H1 (cell line): ENCODE measurements around the gene FAM227B.

Experiments
- CREB1 ChIP-seq: IDR thresholded peaks from 2 replicates; pipeline ENCODE4 v1.6.1; 2012; ENCODE audit warnings: inconsistent platforms
- EP300 ChIP-seq, 2 experiments: IDR thresholded peaks; 1 replicate in 1 of 2; 2 replicates in 1 of 2; pipeline ENCODE4 v1.6.1; 2011 to 2012; ENCODE audit warnings: low read depth in 2 of 2, low read length in 2 of 2, mild to moderate bottlenecking in 2 of 2, borderline replicate concordance in 1 of 2, inconsistent platforms in 1 of 2, moderate library complexity in 1 of 2
- HDAC2 ChIP-seq, 2 experiments: fragments of 300-600 bp in 1 of 2; sonication (generic) in 1 of 2; IDR thresholded peaks; 2 replicates each; pipeline ENCODE4 v1.6.1; 2011 to 2012; ENCODE audit warnings: low read depth in 2 of 2, low read length in 2 of 2, mild to moderate bottlenecking in 2 of 2, moderate library complexity in 2 of 2, borderline replicate concordance in 1 of 2, inconsistent platforms in 1 of 2
- JUN ChIP-seq: IDR thresholded peaks from 2 replicates; pipeline ENCODE4 v1.6.1; 2011; ENCODE audit warnings: low read depth, mild to moderate bottlenecking, improper control_type of control experiment, low read length
- JUND ChIP-seq: IDR thresholded peaks from 2 replicates; pipeline ENCODE4 v1.6.1; 2011; ENCODE audit warnings: mild to moderate bottlenecking, improper control_type of control experiment, low read length
- POLR2A ChIP-seq, 2 experiments: IDR thresholded peaks; 1 replicate in 1 of 2; 2 replicates in 1 of 2; pipeline ENCODE4 v1.6.1; 2011; ENCODE audit warnings: low read depth in 2 of 2, low read length in 2 of 2, mild to moderate bottlenecking in 2 of 2; ENCODE audit errors: control extremely low read depth in 1 of 2
- SIN3A ChIP-seq, 2 experiments: IDR thresholded peaks in 1 of 2; conservative IDR thresholded peaks in 1 of 2; 2 replicates each; pipeline ENCODE4 v1.6.1; 2011 to 2012; ENCODE audit warnings: low read length in 2 of 2, improper control_type of control experiment in 1 of 2, low read depth in 1 of 2, mild to moderate bottlenecking in 1 of 2
- SRF ChIP-seq: IDR thresholded peaks from 2 replicates; pipeline ENCODE4 v1.6.1; 2011; ENCODE audit warnings: mild to moderate bottlenecking, low read depth, low read length, moderate library complexity
- TAF1 ChIP-seq: IDR thresholded peaks from 2 replicates; pipeline ENCODE4 v1.6.1; 2011; ENCODE audit warnings: mild to moderate bottlenecking, low read depth, low read length
- TF ChIP-seq, protein P1 (sequence below), 3 experiments: IDR thresholded peaks; 1 replicate in 2 of 3; 2 replicates in 1 of 3; pipeline versions ENCODE4 v1.5.1 to v1.6.1; 2011; ENCODE audit warnings: low read length in 3 of 3, mild to moderate bottlenecking in 3 of 3, inconsistent platforms in 2 of 3, low read depth in 1 of 3, moderate library complexity in 1 of 3; ENCODE audit not compliant: insufficient read depth in 1 of 3; ENCODE audit errors: control extremely low read depth in 1 of 3

GRCh38 chr15:49415638-49416037 is 205.0 kb downstream of the FAM227B start:
- TF ChIP-seq, protein P1, sequence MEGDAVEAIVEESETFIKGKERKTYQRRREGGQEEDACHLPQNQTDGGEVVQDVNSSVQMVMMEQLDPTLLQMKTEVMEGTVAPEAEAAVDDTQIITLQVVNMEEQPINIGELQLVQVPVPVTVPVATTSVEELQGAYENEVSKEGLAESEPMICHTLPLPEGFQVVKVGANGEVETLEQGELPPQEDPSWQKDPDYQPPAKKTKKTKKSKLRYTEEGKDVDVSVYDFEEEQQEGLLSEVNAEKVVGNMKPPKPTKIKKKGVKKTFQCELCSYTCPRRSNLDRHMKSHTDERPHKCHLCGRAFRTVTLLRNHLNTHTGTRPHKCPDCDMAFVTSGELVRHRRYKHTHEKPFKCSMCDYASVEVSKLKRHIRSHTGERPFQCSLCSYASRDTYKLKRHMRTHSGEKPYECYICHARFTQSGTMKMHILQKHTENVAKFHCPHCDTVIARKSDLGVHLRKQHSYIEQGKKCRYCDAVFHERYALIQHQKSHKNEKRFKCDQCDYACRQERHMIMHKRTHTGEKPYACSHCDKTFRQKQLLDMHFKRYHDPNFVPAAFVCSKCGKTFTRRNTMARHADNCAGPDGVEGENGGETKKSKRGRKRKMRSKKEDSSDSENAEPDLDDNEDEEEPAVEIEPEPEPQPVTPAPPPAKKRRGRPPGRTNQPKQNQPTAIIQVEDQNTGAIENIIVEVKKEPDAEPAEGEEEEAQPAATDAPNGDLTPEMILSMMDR (IDR thresholded peaks at IDR 0.05; ENCODE audit: control extremely low read depth in 1 of 3, insufficient read depth in 1 of 3, low read depth in 1 of 3, low read length in 3 of 3): no peak
- no peak for TF ChIP-seq HDAC2 (IDR thresholded peaks at IDR 0.05; ENCODE audit: borderline replicate concordance in 1 of 2, low read depth in 2 of 2, low read length in 2 of 2)
- TF ChIP-seq CREB1: no peak
- TF ChIP-seq JUN: no peak
- no peak for TF ChIP-seq SRF
- no peak for TF ChIP-seq POLR2A (IDR thresholded peaks at IDR 0.05; ENCODE audit: control extremely low read depth in 1 of 2, low read depth in 2 of 2, low read length in 2 of 2)
- no peak for TF ChIP-seq JUND
- TF ChIP-seq TAF1: no peak
- no peak for TF ChIP-seq EP300 (IDR thresholded peaks at IDR 0.05; ENCODE audit: borderline replicate concordance in 1 of 2, low read depth in 2 of 2, low read length in 2 of 2)
- no peak for TF ChIP-seq SIN3A (conservative IDR thresholded peaks at IDR 0.05 in 1 of 2, IDR thresholded peaks at IDR 0.05 in 1 of 2; ENCODE audit: low read depth in 1 of 2, low read length in 2 of 2)
